ENCODE data around the gene ALKBH5.

ALKBH5 gene

DNA sequence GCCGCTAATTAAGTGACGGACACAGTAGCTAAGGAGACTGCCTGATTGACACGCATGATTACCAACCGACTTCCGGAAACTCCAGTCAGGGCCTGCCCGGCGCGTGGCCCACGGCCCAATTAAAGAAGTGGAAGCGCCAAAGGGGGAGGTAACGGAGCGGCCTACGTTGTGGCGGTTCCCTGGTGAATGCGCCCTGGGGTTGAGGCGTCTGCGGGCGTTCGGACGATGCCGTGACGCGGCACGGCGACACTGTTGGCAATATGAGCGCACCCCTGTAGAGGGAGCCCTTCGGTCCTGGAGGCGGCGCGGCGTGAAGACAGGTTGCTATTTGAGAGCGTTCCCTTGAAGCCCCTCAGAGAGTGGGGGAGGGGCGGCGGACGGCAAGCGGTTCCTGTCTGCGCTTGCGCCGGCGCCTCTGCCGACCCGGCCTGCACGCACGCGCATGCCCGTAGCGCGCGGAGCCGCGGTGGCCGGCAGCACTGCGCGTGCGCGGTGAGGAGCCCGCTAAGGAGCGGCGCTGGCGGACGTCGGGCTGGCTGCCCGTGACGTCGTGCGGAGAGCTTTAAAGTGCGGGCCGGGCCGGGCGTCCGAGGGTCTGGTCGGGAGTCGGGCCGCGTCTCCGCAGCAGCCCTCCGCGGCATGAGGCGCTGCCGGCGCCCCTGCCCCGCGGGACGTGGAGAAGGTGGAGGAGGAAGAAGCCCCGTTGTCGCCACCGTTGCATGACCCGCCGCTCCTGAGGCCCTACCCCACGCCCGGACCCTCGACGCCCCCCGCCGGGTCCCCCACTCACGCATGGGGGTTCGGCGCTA is at the start of gene ALKBH5:
TSS of gene ALKBH5 (plus strand) at position 495 of the 809 bp plus-strand sequence. CDS start 416 bp downstream, outside the sequence.
- no peak for FAIRE-seq

DNA sequence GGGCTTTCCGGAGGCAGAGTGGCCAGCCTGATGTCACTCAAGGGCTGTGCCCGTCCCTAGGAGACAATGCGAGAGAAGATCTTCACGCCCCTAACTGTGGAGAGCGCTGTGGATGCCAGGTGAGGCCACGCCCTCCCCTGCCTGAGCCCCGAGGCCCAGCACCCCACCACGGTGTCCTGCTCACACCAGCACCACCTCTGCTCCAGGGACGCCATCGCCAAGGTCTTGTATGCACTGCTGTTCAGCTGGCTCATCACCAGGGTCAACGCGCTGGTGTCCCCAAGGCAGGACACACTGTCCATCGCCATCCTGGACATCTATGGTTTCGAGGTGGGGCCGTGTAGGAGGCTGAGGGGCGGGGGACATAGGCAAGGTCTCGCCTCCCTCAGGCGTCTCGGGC is 47.3 kb upstream of the ALKBH5 start:
- no peak for FAIRE-seq

DNA sequence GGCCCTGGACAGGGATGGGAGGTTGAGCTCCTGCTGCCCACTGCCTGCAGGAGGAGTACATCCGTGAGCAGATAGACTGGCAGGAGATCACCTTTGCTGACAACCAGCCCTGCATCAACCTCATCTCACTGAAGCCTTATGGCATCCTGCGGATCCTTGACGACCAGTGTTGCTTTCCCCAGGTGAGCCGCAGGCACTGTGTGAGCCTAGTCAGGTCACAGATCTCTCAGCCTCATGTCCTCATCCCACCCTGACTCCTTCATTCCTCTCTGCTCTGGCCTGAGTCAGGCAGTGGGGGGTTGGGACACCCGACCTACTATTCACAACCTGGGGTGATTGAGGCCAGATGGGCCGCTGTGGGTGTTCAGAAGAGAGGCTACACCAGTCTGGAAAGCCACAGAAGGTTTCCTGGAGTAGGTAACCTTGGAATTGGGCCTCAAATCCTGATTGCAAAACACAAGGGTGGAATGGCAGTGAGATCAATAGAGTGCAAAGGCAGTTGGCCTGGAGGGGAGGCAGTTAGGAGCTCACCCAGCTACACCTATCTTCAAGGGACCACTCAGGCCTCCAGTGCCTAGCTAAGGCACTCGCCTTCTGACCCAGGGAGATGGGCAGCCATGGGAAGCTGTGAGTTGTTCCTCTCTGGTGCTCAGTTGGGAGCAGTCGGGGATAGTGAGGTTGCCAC is 45.4 kb upstream of the ALKBH5 start:
- no peak for FAIRE-seq

DNA sequence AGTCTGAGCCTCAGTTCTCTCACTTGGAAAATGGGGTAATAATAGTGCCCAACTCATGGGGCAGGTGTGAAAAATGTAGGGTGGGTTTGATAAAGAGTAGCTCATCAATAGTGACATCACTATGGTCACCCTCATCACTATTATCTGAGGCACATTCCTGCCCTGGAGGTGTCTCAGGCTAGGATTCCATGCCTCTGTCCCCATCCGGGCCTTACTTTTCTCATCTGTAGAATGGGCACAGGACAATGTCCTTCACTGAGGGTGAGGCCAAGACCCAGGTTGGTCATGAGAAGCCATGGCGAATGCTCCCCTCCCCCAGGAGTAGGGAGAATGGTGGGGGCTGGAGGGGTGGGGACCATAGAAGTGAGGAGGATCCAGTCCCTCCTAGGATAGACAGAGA is 44.5 kb upstream of the ALKBH5 start:
- no peak for FAIRE-seq

DNA sequence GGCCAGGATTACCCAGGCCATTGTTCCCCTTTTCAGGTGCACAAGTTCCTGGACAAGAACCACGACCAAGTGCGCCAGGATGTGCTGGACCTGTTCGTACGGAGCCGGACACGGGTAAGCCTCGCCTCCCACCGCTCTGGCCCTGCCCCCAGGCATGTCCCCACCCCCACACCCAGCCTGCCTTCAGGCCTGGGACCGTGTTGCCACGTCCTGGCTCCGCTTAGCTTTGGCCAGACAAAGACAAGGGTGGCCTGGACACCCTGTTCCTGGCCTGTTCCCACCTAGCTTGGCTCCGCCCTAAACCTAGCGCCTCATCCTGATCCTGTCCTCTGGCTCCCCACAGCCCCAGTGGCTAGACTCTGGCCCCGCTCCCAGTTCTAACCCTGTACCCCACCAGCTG is 44.1 kb upstream of the ALKBH5 start:
- FAIRE-seq: no peak

DNA sequence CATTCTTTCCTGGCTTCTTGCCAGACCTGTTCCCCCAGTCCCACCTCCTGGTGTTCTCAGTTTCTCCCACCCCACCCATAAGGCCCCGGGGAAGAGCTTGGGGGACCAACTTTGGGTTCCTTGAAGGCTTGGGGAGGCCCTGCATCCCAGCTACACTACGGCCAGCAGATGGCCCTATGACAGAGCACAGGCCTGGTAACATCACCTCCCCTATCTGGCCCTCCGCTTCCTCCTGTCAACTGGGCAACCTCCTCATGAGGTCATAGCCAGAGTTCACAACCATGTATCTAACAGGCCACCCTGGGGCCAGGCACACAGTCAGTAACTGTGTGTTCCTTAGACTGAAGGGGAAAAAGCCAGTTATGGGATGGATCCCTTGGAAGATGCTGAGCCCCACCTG is 43.7 kb upstream of the ALKBH5 start:
- FAIRE-seq: no peak

DNA sequence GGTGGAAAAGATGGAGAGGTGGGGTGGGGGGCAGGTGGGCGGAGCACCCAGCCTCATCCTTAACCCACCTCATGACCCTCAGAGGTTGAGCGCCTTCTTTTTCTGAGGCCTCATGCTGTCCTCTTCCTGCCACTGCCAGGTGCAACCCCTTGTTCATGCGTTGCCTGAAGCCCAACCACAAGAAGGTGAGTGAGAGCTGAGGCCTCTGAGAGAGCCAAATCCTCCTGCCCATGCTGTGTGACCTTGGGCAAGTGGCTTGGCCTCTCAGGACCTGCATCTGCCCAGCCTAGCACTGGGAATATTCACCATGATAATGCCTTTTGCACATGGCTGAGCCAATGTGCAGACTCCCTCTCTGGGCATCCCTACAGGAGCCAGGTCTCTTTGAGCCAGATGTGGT is 43.0 kb upstream of the ALKBH5 start:
- no peak for FAIRE-seq

DNA sequence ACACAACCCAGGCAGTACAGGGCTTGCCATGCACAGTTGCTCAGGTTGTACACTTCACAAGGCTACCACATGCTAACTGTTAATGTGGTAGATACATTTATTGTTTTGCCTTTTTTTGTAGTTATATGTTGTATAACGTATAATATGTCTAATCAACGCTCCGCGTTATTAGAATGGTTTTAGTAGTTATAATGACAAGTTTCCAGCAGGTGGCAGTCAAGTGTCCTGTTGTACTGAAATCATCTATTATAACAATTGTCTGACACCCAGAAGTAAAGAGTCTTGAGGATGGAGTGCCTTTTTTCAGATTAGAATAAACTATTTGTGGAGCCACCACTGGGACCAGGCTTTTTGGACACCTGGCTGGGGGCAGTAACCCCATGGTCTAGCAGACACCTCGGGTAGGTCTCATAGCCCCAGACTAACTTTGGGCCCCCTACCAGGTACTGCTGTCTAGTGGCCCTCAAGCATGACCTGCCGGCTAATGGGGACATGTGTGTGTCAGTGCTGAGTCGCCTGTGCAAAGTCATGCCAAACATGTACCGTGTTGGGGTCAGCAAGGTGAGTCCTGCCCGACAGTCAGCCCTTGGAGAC is 42.3 kb upstream of the ALKBH5 start:
- no peak for FAIRE-seq

DNA sequence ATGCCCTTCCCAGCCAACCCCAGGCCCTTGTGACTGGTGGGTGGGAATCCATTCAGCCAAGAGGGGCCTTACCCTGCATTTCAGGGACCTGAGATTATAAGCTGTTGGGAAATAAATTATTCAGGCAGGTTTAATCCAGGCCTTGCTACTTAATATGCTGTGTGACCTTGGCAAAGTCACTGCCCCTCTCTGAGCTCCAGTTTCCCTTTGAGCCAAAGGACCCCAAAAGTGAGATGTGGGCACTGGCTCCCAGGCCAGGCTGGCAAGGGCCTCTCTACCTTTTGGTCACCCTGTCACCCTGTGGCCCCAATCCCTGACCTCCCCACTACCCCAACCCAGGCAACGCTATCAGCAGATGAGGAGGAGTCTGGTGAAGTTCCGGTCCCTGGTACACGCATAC is 41.2 kb upstream of the ALKBH5 start:
- no peak for FAIRE-seq

DNA sequence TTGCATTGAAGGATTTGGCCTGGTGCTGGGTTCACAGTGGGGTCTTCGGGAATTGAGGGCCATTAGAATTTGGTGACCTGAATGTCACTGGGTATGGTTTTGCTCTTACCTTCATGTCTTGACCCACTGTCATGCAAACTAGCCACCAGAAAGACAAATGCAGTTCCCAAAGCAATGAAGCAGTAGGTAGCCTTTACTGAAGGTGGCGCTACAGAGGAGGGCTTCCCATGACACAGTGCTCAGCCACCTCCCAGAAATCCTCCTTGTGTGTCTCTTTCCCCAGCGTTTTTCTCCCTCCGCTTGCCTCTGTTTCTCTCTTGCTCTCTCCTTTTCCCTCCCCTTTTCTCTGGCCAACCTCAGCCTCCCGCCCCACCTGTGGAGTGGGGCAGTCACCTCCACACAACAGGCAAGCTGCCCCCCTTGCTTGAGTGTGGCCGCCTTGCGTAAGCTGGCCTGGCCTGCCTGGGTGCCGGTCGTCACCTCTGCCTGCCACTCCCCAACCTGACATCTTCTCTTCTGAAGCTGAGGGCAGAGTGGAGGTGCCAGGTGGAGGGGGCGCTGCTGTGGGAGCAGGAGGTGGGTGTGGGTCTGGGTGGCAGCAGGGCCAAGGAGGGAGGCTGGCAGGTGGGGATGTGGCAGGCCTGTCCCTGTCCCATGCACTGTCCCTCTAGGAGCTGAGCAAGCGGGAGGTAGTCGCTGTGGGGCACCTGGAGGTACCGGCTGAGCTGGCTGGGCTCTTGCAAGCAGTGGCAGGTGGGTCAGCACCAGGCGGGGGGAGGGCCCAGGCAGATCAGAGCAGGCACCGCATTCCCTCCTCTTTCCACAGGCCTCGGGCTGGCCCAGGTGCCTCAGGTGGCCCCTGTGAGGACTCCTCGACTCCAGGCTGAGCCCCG is 40.3 kb upstream of the ALKBH5 start:
- FAIRE-seq: no peak

DNA sequence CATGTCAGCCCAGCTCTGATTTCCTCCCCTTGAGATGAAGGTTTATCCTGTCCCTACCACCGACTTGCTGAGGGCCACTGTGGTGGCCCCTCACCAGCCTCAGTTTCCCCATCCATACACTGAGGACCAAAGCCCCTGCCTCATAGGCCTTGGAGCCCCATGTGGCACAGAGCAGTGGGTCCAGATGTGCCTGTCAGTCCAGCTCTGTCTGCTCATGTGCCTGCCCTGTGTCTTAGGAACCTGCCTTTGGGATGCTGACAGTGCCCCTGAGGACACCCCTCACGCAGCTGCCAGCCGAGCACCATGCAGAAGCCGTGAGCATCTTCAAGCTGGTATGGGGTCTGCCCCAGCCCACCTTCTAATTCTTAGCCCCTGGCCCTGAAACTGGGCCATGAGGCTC is 39.4 kb upstream of the ALKBH5 start:
- FAIRE-seq: no peak

DNA sequence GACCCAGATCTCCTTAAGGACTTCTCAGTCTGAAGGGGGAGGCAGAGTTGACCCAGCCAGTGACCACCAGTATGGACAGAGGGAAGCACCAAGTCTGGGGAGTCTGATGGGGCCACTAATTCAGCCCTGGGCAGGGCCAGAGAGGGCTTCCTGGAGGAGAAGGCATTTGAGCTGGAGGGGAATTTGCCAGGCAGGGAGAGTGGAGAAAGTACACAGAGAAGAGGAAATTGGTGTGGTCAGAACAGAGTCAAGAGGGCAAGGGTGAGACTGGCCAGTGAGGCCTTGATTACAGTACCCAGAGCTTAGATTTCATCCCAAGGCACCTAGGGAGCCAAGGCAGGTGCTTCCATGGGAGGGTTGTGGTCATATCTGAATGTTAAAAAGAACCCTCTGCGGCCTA is 38.8 kb upstream of the ALKBH5 start:
- FAIRE-seq: no peak

DNA sequence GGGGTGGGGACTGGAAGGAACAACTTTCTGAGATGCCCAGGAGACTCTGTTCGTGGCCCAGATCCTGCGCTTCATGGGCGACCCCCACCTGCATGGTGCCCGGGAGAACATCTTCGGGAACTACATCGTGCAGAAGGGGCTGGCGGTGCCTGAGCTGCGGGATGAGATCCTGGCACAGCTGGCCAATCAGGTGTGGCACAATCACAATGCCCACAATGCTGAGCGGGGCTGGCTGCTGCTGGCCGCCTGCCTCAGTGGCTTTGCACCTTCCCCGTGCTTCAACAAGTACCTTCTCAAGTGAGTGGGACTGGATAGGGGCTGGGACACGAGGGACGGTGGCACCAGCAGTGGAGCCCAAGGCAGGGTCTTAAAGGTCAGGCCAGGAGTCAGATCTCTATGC is 37.8 kb upstream of the ALKBH5 start:
- FAIRE-seq: no peak

DNA sequence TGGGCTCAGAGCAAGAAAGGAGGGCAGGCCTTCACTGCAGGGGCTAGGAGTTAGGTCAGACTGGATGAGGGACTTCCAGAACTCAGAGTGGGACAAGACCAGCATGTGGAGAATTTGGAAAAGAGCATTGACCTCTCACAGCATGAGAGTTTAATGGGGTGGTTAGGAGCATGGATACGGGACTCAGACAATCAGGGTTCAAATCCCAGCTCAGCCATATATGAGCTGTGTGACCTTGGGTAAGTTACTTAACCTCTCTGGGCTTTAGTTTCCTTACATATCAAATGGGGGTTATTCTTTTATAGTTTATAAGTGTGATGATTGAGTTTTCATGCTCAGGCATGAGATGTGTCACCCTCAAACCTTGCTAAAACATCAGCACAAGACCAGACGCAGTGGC is 37.4 kb upstream of the ALKBH5 start:
- FAIRE-seq: no peak

DNA sequence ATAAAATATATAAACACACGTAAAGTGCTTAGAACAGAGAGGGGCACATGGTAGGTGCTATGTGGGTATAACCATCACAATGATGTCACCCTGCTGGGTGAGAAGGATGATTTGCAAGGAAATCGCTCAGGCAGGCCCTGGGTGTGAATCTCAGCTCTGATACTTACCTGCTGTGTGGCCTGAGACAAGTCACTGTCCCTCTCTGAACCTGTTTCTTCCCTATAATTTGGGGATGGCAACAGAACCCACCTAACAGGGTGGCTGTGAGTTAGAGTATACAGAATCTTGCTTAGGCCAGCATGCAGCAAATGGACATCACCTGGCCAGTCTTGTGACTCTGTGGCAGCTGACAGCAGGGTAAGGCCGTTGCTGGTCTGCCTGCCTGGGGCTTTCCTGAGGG is 36.6 kb upstream of the ALKBH5 start:
- no peak for FAIRE-seq

DNA sequence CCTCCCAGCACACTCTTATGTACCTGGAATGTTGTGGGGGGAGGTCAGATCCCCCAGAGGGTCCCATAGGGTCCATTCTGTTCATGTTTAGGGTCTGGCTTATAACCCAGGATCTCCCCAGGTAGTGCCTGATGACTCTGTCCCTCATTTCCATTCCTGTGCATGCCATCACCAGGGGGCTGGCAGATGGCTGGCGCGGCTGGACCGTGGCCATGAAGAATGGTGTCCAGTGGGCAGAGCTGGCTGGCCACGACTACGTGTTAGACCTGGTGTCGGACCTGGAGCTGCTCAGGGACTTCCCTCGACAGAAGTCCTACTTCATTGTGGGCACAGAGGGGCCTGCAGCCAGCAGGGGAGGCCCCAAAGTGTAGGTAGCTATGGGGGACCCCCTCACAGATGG is 35.0 kb upstream of the ALKBH5 start:
- no peak for FAIRE-seq

DNA sequence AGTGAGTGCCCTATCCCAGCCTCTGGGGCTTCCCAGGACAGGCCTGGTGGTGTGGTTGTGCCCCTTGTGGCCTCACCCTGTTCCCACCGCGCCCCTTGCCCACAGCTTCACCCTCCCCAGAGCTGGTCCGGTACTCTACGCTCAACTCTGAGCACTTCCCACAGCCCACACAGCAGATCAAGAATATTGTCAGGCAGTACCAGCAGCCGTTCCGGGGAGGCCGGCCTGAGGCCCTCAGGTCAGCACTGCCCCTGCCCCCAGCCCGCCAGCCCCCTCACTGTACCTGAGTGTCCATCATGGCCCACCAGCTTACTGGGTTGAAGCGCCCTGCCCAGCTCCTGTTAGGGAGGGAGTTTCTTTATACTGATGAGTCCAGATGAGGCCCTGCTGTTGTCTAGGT is 32.3 kb upstream of the ALKBH5 start:
- no peak for FAIRE-seq

DNA sequence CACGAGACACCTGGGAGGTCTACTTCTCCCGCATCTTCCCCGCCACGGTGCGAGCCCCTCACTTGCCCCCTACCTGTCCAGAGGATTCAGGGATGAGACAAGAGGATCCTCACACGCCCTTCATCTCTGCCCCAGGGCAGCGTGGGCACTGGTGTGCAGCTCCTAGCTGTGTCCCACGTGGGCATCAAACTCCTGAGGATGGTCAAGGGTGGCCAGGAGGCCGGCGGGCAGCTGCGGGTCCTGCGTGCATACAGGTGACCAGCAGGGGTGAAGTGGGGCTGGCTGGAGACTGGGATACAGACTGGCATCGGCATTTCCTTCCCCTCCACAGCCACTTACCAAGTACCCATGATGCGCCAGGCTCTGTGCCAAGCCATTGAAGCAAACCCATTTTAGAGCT is 28.4 kb upstream of the ALKBH5 start:
- no peak for FAIRE-seq

DNA sequence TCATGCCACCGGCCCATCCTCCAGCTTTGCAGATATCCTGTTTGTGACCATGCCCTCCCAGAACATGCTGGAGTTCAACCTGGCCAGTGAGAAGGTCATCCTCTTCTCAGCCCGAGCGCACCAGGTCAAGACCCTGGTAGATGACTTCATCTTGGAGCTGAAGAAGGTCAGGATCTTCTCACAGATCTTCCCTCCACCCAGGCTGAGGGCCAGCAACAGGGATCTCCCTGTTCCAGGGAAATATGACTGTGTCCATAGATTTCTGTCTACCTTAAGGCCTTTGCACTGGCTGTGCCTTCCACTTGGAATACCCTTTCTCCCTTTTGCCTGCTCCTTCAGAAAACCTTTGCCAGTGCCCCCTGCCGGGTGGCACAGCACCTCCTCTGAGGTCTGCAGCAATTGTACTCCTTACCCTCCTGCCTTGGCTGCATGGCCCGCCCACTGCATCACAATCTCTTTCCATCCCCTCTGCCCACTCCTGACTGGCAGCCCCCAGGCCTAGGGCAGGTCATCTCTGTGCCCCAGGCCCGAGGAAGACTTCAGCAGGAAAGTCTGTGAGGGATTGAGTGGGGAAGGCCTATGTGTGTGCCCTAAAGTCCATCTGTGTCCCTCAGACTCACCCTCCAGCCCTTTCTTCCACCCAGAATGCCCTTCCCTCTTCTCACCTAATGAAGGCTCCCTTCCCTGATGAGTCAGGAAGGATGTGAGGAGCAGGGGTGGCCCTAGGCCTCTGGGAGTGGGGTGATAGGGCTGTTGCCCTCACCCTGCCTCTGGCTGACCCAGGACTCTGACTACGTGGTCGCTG is 27.3 kb upstream of the ALKBH5 start:
- FAIRE-seq: no peak

DNA sequence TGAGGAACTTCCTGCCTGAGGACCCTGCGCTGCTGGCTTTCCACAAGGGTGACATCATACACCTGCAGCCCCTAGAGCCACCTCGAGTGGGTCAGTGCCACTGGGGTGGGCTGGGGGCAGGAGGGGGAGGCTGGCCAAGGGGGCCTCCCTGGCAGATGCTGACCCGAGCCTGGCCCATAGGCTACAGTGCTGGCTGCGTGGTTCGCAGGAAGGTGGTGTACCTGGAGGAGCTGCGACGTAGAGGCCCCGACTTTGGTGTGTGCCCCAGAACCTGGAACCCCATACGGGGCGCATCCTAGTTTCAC is 26.7 kb upstream of the ALKBH5 start:
- no peak for FAIRE-seq

DNA sequence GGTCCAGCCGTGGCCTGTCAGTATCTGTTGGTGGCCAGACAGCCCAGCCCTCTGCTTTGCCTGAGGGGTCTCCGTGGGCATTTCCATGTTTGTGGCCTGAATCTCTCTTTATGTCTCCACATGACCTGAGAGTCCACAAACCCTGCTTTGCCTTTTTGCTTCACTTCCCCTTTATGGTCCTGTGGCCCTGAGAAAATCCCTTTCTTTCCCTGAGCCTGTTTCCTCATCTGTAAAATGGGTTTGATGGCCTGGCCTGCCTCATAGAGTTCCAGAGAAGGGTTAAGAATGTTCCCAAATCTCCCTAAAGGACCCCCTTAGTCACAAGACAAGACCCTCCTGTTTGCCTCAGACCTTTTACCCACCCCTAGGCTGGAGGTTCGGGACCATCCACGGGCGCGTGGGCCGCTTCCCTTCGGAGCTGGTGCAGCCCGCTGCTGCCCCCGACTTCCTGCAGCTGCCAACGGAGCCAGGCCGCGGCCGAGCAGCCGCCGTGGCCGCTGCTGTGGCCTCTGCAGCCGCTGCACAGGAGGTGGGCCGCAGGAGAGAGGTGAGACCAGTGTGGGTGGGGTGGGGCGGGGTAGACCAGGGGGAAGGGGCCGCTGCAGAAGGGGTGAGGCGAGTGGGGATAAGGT is 26.2 kb upstream of the ALKBH5 start:
- FAIRE-seq: no peak

DNA sequence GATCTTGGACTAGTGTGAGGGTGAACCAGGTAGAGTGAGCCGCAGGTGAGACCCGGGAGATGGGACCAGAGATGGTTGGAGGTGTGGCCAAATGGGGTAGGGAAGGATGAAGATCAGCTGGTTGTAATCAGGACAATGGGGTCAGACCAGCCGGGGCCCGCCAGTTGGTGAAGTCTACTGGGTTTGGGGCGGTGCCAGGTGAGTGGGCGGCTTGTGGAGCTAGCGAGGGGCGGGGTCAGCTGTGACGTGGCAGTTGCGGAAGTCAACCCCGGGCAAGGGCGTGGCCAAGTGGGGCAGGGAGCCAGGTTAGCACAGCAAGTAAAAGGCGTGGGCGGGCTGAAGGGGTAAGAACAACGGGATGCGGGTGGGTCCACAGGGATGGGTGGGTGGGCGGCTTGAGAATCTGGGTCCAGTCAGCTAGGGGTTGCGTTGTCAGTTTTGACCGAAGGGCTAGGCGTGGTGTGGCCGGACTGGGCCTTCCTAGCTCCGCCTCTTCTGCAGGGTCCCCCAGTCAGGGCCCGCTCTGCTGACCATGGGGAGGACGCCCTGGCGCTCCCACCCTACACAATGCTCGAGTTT is 25.5 kb upstream of the ALKBH5 start:
- FAIRE-seq: no peak
